HFFc6 (cell line): Measurements from ENCODE around the gene TMEM121. TPM values are rescaled to one million over a fixed set of nuclear protein-coding genes. Genes with fewer than 3 reads are reported as not detected.
"Not testable (repeated sequence)": the region's sequence is repeated elsewhere in the genome, so short reads cannot be mapped to it uniquely, and the experiment has no call there.

Experiments
- DNase-seq: peaks from one replicate; pipeline ENCODE4 v3.0.0-alpha.2; 2018
- H3K27ac Mint-ChIP-seq: 2 replicates; pipeline ENCODE4 v1.8.0; 2020; ENCODE audit warnings: mild to moderate bottlenecking, mixed read lengths
- H3K27me3 Mint-ChIP-seq: 2 replicates; pipeline ENCODE4 v1.8.0; 2021; ENCODE audit warnings: mild to moderate bottlenecking, moderate library complexity, mixed read lengths; ENCODE audit not compliant: insufficient read depth
- H3K36me3 Mint-ChIP-seq: 2 replicates; pipeline ENCODE4 v1.8.0; 2021; ENCODE audit warnings: low read depth, mixed read lengths
- H3K4me1 Mint-ChIP-seq: 2 replicates; pipeline ENCODE4 v1.8.0; 2020; ENCODE audit warnings: low read depth, mixed read lengths
- H3K4me3 Mint-ChIP-seq: 2 replicates; pipeline ENCODE4 v1.8.0; 2020; ENCODE audit warnings: mild to moderate bottlenecking, moderate library complexity, mixed read lengths
- H3K9me3 Mint-ChIP-seq: 2 replicates; pipeline ENCODE4 v1.8.0; 2020; ENCODE audit warnings: mild to moderate bottlenecking, mixed read lengths
- CTCF ChIP-seq: fragments of 200-600 bp; sonication (generic); IDR thresholded peaks from 2 replicates; pipeline ENCODE4 v1.5.0; 2021; ENCODE audit warnings: antibody characterized with exemption, mild to moderate bottlenecking
- total RNA-seq, 6 experiments: library from RNA; stranded (reverse); fragmentation: NEBNext Ultra II Directional; extraction: Animal tissue kit (Norgen Biotek cat#: 25700); gene quantifications; 2 replicates in 1 of 6; 3 replicates in 5 of 6; pipeline ENCODE4 v1.2.3, GENCODE V29; 2021

Gene TMEM121
- total RNA-seq, 6 experiments from 2014 or later, result 3.0 to 4.2 (median 3.4) TPM

GRCh38 chr14:105576525-105577088, 50.2 kb downstream of the TMEM121 start:
- Mint-ChIP-seq H3K27ac (no peak overlapping the region), H3K4me3 (no peak overlapping the region), H3K27me3 (no peaks in the 10 kb centered on the region; the same call in 1 of the 2 replicates), H3K36me3 (no peaks in the 10 kb centered on the region), H3K9me3 (peaks cover 36% of the 10 kb centered on the region), H3K4me1 (no peaks in the 10 kb centered on the region)
- DNase-seq, result no peak
- no peak for TF ChIP-seq CTCF

GRCh38 chr14:105577314-105577861, 51.0 kb downstream of the TMEM121 start:
- H3K4me3 Mint-ChIP-seq, result no peak overlapping the region
- no peaks in the 10 kb centered on the region; the same call in 1 of the 2 replicates for H3K27me3 Mint-ChIP-seq
- no peaks in the 10 kb centered on the region for H3K36me3 Mint-ChIP-seq
- TF ChIP-seq CTCF, result no peak
- H3K27ac Mint-ChIP-seq, result no peak overlapping the region
- H3K4me1 Mint-ChIP-seq, result no peaks in the 10 kb centered on the region
- peaks cover 36% of the 10 kb centered on the region for H3K9me3 Mint-ChIP-seq
- no peak for DNase-seq

GRCh38 chr14:105578070-105578469, 51.7 kb downstream of the TMEM121 start:
- H3K27ac Mint-ChIP-seq, result no peak overlapping the region
- no peak overlapping the region for H3K4me3 Mint-ChIP-seq

GRCh38 chr14:105579221-105579620, 52.8 kb downstream of the TMEM121 start:
- H3K4me1 Mint-ChIP-seq, H3K27me3 Mint-ChIP-seq, DNase-seq, H3K4me3 Mint-ChIP-seq, H3K27ac Mint-ChIP-seq, H3K36me3 Mint-ChIP-seq: not testable (repeated sequence)
- peaks cover 38% of the 10 kb centered on the region for H3K9me3 Mint-ChIP-seq

More at GRCh38 chr14:105578070-105578469, 51.7 kb downstream of the TMEM121 start:
- no peak for TF ChIP-seq CTCF
- DNase-seq, result no peak
- H3K27me3 Mint-ChIP-seq, result no peaks in the 10 kb centered on the region; the same call in 1 of the 2 replicates
- no peaks in the 10 kb centered on the region for H3K4me1 Mint-ChIP-seq
- H3K9me3 Mint-ChIP-seq, result peaks cover 40% of the 10 kb centered on the region
- H3K36me3 Mint-ChIP-seq, result no peaks in the 10 kb centered on the region

Other genes with a start within 250 kb of the TMEM121 start
- 10 to 100 TPM; 20.1 to 25.8 (median 21.8) TPM for gene BRF1, start 225.6 kb upstream of the TMEM121 start, total RNA-seq
- 10 to 100 TPM; 33.5 to 38.5 (median 35.2) TPM for gene PACS2, start 211.8 kb upstream of the TMEM121 start, total RNA-seq
- gene TEX22, start 128.0 kb upstream of the TMEM121 start, total RNA-seq, result 1 to 10 TPM in 2 of 6 experiments, under 1 TPM in 4; 0.34 to 2.1 (median 0.76) TPM
- 10 to 100 TPM; 67.5 to 71.3 (median 69.2) TPM for gene MTA1, start 106.8 kb upstream of the TMEM121 start, total RNA-seq
- 10 to 100 TPM in 4 of 6 experiments, 1 to 10 TPM in 2; 6.9 to 22.4 (median 21.0) TPM for gene CRIP2, start 51.8 kb upstream of the TMEM121 start, total RNA-seq
- gene CRIP1, start 39.7 kb upstream of the TMEM121 start, total RNA-seq, result 10 to 100 TPM in 4 of 6 experiments, 1 to 10 TPM in 2; 4.8 to 55.2 (median 42.3) TPM
- 10 to 100 TPM in 5 of 6 experiments, 1 to 10 TPM in 1; 9.1 to 12.9 (median 12.7) TPM for gene TEDC1, start 35.3 kb upstream of the TMEM121 start, total RNA-seq